ENCODE results near the gene RALA.

DNA sequence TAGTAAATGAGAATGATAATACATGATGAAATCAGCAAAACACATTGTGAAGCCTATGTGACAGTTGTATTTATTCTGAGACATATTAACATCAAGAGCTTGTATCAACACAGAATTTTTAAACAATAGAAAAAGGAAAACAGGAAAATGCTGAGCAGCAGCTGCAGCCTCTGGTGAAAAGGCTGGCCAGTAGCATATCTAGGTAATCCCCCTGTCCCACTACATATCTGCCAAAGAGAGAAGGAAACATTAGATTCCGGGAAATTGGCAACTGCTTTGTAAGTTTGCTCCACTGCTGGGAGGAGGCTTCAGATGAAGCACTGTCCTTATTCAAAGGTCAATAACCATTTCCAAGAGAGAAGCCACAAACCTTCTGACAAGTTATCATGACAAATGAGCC, 89.4 kb downstream of the RALA start:
- TF ChIP-seq CTCF (IDR thresholded peaks at IDR 0.05) (no peak), POLR2A (IDR thresholded peaks at IDR 0.05) (no peak)

All from lower leg skin (tissue), 3 donors.